HG03103 (cell line): Measurements from ENCODE around the gene INTS14.

Experiments used
- ATAC-seq: cut with Tn5 transposase; IDR thresholded peaks from one replicate; pipeline ENCODE4 v1.9.1; 2021; ENCODE audit warnings: low read depth; ENCODE audit not compliant: unreplicated experiment

The INTS14 gene

GRCh38 chr15:65610871-65611718 lies at the start of gene INTS14:
INTS14 (minus strand) TSS chr15:65611131; CDS start chr15:65607380, 3,751 bp downstream.
- peak; percentile 91 for ATAC-seq

GRCh38 chr15:65659502-65660052 lies 48.6 kb upstream of the INTS14 start:
- no peak for ATAC-seq

GRCh38 chr15:65655457-65655856 lies 44.5 kb upstream of the INTS14 start:
- no peak for ATAC-seq

- ATAC-seq: no peak
Measured at GRCh38 chr15:65655026-65655425, 44.1 kb upstream of the INTS14 start.

GRCh38 chr15:65653801-65654521 lies 43.0 kb upstream of the INTS14 start:
- no peak for ATAC-seq

GRCh38 chr15:65653341-65653740 lies 42.4 kb upstream of the INTS14 start:
- no peak for ATAC-seq

GRCh38 chr15:65651831-65652749 lies 41.2 kb upstream of the INTS14 start:
- ATAC-seq: no peak

- ATAC-seq: no peak
Measured at GRCh38 chr15:65651042-65651322, 40.1 kb upstream of the INTS14 start.

- ATAC-seq: no peak
Measured at GRCh38 chr15:65650312-65651041, 39.5 kb upstream of the INTS14 start.

- ATAC-seq: no peak
Measured at GRCh38 chr15:65646486-65646885, 35.6 kb upstream of the INTS14 start.

- no peak for ATAC-seq
Measured at GRCh38 chr15:65645392-65645791, 34.5 kb upstream of the INTS14 start.

GRCh38 chr15:65644282-65644681 lies 33.4 kb upstream of the INTS14 start:
- ATAC-seq: no peak

- ATAC-seq: no peak
Measured at GRCh38 chr15:65642594-65642993, 31.7 kb upstream of the INTS14 start.

- no peak for ATAC-seq
Measured at GRCh38 chr15:65641768-65642475, 31.0 kb upstream of the INTS14 start.

GRCh38 chr15:65639509-65639908 lies 28.6 kb upstream of the INTS14 start:
- no peak for ATAC-seq

GRCh38 chr15:65638681-65639089 lies 27.8 kb upstream of the INTS14 start:
- no peak for ATAC-seq

- no peak for ATAC-seq
Measured at GRCh38 chr15:65638109-65638508, 27.2 kb upstream of the INTS14 start.

- no peak for ATAC-seq
Measured at GRCh38 chr15:65634356-65634755, 23.4 kb upstream of the INTS14 start.

GRCh38 chr15:65633752-65634151 lies 22.8 kb upstream of the INTS14 start:
- no peak for ATAC-seq
